HG03060 (cell line): ENCODE results near the gene LRP1.

Experiments used
- ATAC-seq: cut with Tn5 transposase; IDR thresholded peaks from one replicate; pipeline ENCODE4 v1.9.1; 2021; ENCODE audit warnings: low read depth, moderate number of reproducible peaks; ENCODE audit not compliant: unreplicated experiment

Gene LRP1

GRCh38 chr12:57131896-57132744, 3.8 kb downstream of the LRP1 start:
- ATAC-seq, result no peak

- ATAC-seq, result no peak
Observed at GRCh38 chr12:57133013-57133569, 4.8 kb downstream of the LRP1 start.

- ATAC-seq, result no peak
Observed at GRCh38 chr12:57133916-57134315, 5.6 kb downstream of the LRP1 start.

- ATAC-seq, result no peak
Observed at GRCh38 chr12:57134949-57135348, 6.7 kb downstream of the LRP1 start.

- ATAC-seq, result no peak
Observed at GRCh38 chr12:57135527-57136326, 7.4 kb downstream of the LRP1 start.

- no peak for ATAC-seq
Observed at GRCh38 chr12:57138526-57139272, 10.4 kb downstream of the LRP1 start.

GRCh38 chr12:57139796-57140649, 11.7 kb downstream of the LRP1 start:
- no peak for ATAC-seq

- no peak for ATAC-seq
Observed at GRCh38 chr12:57141249-57141648, 13.0 kb downstream of the LRP1 start.

- ATAC-seq, result no peak
Observed at GRCh38 chr12:57142121-57142520, 13.8 kb downstream of the LRP1 start.

GRCh38 chr12:57142727-57143126, 14.4 kb downstream of the LRP1 start:
- ATAC-seq, result no peak

GRCh38 chr12:57143454-57143853, 15.2 kb downstream of the LRP1 start:
- ATAC-seq, result no peak

- no peak for ATAC-seq
Observed at GRCh38 chr12:57145460-57146059, 17.3 kb downstream of the LRP1 start.

GRCh38 chr12:57146092-57146491, 17.8 kb downstream of the LRP1 start:
- ATAC-seq, result no peak

- ATAC-seq, result no peak
Observed at GRCh38 chr12:57146961-57147944, 19.0 kb downstream of the LRP1 start, which contains the start of gene LRP1-AS. TSS of gene LRP1-AS (minus strand) at chr12:57147619.

- no peak for ATAC-seq
Observed at GRCh38 chr12:57148469-57149244, 20.4 kb downstream of the LRP1 start.

- ATAC-seq, result no peak
Observed at GRCh38 chr12:57149245-57149900, 21.1 kb downstream of the LRP1 start.
